GM12874 (cell line): ENCODE results near the gene CHCHD3.

Source experiments
- TF ChIP-seq, protein P1 (sequence below): IDR thresholded peaks from 2 replicates; pipeline ENCODE4 v1.5.1; 2011; ENCODE audit warnings: low read depth, mild to moderate bottlenecking, control low read depth, low read length, moderate library complexity; ENCODE audit not compliant: insufficient read depth

Gene CHCHD3

DNA sequence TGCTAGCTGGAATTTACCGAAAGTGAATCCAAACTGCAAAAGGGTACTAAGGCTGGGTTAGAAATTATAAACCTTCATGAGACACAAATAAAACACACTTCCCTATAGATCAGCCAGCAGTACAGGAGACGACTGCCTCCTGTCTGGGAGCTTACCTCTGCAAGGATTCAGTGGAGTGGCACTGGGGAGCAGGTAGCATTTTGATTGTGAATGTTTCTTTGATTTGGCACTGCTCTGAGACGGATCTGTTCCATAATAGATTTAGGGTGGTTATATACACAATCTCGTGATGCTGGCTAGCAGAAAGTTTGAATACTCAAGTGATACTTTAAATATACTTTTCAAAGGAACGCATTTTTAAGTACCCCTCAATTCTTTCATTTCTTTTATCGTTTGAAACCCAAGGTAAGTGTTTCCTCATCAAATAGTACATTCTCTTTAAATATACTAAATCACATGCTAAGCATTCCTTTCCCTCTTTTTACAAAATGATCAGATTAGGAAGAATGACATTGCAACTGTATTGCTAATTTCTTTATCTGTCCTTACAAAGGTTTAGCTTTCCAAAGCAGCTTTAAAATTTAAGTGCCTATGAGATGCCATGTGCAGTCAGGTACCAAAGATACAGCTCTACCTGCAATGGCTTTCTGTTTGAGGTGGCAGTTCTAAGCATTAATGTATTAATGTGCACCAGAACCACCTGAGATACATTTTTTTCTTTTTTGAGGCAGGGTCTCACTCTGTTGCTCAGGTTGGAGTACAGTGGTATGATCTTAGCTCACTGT, 20.6 kb upstream of the CHCHD3 start:
- TF ChIP-seq, protein P1, sequence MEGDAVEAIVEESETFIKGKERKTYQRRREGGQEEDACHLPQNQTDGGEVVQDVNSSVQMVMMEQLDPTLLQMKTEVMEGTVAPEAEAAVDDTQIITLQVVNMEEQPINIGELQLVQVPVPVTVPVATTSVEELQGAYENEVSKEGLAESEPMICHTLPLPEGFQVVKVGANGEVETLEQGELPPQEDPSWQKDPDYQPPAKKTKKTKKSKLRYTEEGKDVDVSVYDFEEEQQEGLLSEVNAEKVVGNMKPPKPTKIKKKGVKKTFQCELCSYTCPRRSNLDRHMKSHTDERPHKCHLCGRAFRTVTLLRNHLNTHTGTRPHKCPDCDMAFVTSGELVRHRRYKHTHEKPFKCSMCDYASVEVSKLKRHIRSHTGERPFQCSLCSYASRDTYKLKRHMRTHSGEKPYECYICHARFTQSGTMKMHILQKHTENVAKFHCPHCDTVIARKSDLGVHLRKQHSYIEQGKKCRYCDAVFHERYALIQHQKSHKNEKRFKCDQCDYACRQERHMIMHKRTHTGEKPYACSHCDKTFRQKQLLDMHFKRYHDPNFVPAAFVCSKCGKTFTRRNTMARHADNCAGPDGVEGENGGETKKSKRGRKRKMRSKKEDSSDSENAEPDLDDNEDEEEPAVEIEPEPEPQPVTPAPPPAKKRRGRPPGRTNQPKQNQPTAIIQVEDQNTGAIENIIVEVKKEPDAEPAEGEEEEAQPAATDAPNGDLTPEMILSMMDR: no peak

DNA sequence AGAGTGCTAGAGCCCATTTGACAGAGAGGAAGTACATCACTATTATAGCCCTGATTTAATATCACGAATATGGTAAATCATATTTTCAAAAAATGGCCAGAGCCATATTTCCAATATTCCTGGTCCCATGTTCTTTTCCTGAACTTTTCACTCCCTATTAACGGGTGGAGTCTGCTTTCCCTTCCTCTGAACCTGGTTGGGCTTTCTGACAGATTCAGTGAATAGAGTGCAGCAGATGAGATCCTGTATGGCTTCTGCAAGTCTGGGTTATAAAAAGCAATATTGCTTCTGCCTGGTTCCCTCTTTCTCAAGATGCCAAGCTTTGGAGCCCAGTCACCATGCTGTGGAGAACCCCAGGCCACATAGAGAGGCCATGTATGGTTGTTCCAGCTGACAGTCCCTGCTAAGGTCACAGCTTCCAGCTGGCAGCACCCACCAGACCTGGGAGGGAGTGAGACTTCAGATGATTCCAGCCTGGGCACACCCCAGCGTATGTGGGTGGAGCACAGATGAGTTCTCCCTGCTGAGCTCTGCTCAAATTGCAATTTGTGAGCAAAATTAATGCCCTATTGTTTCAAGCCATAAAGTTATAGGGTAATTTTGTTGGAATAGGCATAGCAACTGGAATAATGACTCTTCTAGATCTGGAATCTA, 17.9 kb upstream of the CHCHD3 start:
- TF ChIP-seq, protein P1: no peak

GRCh38 chr7:133095119-133095671, 13.3 kb upstream of the CHCHD3 start:
- TF ChIP-seq, protein P1: no peak

- TF ChIP-seq, protein P1: no peak
Measured at GRCh38 chr7:133091943-133092464, 10.1 kb upstream of the CHCHD3 start.

GRCh38 chr7:133082390-133082766, 488 bp upstream of the CHCHD3 start:
- TF ChIP-seq, protein P1: no peak

DNA sequence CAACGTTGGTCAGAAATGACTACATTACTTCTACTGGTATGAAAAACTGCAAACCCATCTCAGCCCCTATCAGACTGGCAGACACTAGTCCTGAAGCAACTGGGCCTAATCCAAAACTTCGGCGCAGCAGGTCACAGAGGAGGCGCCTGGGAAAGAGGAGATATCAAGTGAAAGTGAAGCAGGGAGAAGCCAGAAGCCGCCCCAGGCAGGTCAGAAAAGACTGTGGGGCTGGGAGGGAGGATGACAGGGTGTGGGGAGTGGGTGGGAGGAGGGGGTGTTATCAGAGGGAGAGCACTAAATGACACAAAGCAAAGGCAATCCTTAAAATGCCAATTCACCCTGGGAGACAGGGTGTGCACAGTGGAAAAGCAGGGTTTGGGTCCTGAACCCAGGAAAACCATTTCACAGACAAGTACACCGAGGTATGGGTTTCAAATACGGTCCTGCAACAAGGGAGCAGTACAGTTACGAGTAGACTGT, 731 bp downstream of the CHCHD3 start:
- TF ChIP-seq, protein P1: no peak

DNA sequence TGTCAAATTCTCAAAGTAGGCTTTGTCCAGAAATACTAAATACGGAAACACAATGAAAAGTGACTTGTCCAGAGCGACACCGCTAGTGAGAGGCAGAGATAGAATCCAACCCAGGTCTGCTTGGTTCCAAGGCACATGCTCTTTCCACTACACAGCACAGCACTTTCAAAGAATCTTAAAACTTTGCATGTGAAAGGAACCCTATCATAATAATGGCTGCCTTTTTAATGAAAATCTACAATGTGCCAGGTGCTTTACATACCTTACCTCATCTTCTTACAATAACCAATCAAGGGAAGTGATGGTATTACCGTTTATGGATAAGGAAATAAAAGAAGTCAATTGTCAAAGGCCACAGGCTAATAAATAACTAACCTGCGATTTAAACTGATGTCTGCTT, 2.6 kb downstream of the CHCHD3 start:
- TF ChIP-seq, protein P1: no peak
